SU-DHL-6 (cell line): ENCODE data around the gene TRRAP.

Experiments used
- H2AFZ ChIP-seq: fragments of 200-600 bp; sonication (generic); 2 replicates; pipeline ENCODE4 v1.6.1; 2014; ENCODE audit warnings: low read depth, mild to moderate bottlenecking, moderate library complexity, mixed read lengths, antibody characterized with exemption, low read length; ENCODE audit not compliant: severe bottlenecking
- H3F3A ChIP-seq: fragments of 200-600 bp; shearing (Covaris generic); 2 replicates; pipeline ENCODE4 v1.6.0; 2016; ENCODE audit warnings: antibody characterized with exemption, mild to moderate bottlenecking; ENCODE audit not compliant: insufficient read depth
- H3K27ac ChIP-seq: fragments of 200-600 bp; sonication (generic); 2 replicates; pipeline ENCODE4 v1.5.1; 2016; ENCODE audit warnings: low read depth, mild to moderate bottlenecking, low read length, moderate library complexity, mixed read lengths
- H3K27me3 ChIP-seq: fragments of 200-600 bp; sonication (generic), shearing (Covaris generic); 2 replicates; pipeline ENCODE4 v1.6.0; 2014; ENCODE audit warnings: mild to moderate bottlenecking, low read length
- H3K36me3 ChIP-seq: fragments of 200-600 bp; sonication (generic); 2 replicates; pipeline ENCODE4 v1.6.1; 2014; ENCODE audit warnings: mild to moderate bottlenecking, low read length, mixed read lengths
- H3K4me2 ChIP-seq: fragments of 300-600, 200-600 bp; shearing (Covaris generic), sonication (generic); 2 replicates; pipeline ENCODE4 v1.6.0; 2014; ENCODE audit warnings: low read length, low read depth, mild to moderate bottlenecking; ENCODE audit not compliant: poor library complexity, severe bottlenecking
- H3K4me3 ChIP-seq: fragments of 200-600 bp; sonication (generic); 2 replicates; pipeline ENCODE4 v1.5.1; 2014; ENCODE audit warnings: antibody characterized with exemption, low read length, mild to moderate bottlenecking, mixed read lengths; ENCODE audit not compliant: insufficient read depth, poor library complexity, severe bottlenecking
- H3K79me2 ChIP-seq: fragments of 200-600 bp; sonication (generic); 2 replicates; pipeline ENCODE4 v1.6.1; 2014; ENCODE audit warnings: mild to moderate bottlenecking, low read length, moderate library complexity; ENCODE audit not compliant: insufficient read depth
- H3K9ac ChIP-seq: fragments of 200-600 bp; sonication (generic); 2 replicates; pipeline ENCODE4 v1.7.0; 2014; ENCODE audit warnings: mild to moderate bottlenecking, low read length
- H3K9me2 ChIP-seq: fragments of 200-600 bp; sonication (generic); replicated peaks from 2 replicates; pipeline ENCODE4 v1.6.1; 2014; ENCODE audit warnings: low read length; ENCODE audit not compliant: insufficient read depth
- H3K9me3 ChIP-seq: fragments of 200-600 bp; sonication (generic); 2 replicates; pipeline ENCODE4 v1.6.1; 2014; ENCODE audit warnings: low read length, mixed read lengths; ENCODE audit not compliant: insufficient read depth
- H4K20me1 ChIP-seq: fragments of 200-600 bp; sonication (generic); 2 replicates; pipeline ENCODE4 v1.6.1; 2014; ENCODE audit warnings: low read depth, mild to moderate bottlenecking, antibody characterized with exemption, low read length, moderate library complexity, mixed read lengths
- EZH2phosphoT487 ChIP-seq: fragments of 200-600 bp; sonication (generic), shearing (Covaris generic); conservative IDR thresholded peaks from 2 replicates; pipeline ENCODE4 v1.6.1; 2018; ENCODE audit warnings: mild to moderate bottlenecking, antibody characterized with exemption, low read length, moderate library complexity, mixed read lengths
- TF ChIP-seq, protein P1 (sequence below): fragments of 200-600 bp; sonication (generic); IDR thresholded peaks from one replicate; pipeline ENCODE4 v1.5.1; 2017; ENCODE audit warnings: antibody characterized with exemption, mild to moderate bottlenecking, low read length, moderate library complexity; ENCODE audit not compliant: insufficient read depth, poor library complexity, severe bottlenecking

TRRAP gene

DNA sequence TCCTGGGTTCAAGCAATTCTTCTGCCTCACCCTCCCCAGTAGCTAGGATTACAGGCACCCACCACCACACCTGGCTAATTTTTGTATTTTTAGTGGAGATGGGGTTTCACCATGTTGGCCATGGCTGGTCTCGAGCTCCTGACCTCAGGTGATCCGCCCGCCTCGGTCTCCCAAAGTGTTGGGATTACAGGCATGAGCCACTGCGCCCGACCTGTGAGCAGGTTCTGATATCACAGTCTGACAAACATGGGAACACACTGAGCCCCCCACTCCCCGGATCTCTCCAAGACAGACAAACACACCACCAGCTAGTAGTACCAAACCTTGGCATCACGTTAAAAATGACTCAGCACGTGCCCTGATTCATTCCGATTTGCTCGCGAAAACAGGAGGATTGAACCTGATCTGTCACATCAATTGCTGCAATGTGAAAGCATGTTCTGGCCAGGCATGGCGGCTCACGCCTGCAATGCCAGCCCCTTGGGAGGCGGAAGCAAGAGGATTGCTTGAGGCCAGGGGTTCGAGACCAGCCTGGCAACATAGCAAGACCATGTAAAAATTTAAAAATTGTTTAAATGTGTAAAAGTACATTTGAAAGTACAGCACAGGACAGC lies 159.1 kb downstream of the TRRAP start:
- 0 out of 2 replicates have a peak, but pooled peaks cover 8% of the 10 kb centered on the region for H3K36me3 ChIP-seq
- no peak overlapping the region for H2AFZ ChIP-seq
- no peaks in the 10 kb centered on the region for H4K20me1 ChIP-seq
- no peak for TF ChIP-seq EZH2phosphoT487
- TF ChIP-seq, protein P1, sequence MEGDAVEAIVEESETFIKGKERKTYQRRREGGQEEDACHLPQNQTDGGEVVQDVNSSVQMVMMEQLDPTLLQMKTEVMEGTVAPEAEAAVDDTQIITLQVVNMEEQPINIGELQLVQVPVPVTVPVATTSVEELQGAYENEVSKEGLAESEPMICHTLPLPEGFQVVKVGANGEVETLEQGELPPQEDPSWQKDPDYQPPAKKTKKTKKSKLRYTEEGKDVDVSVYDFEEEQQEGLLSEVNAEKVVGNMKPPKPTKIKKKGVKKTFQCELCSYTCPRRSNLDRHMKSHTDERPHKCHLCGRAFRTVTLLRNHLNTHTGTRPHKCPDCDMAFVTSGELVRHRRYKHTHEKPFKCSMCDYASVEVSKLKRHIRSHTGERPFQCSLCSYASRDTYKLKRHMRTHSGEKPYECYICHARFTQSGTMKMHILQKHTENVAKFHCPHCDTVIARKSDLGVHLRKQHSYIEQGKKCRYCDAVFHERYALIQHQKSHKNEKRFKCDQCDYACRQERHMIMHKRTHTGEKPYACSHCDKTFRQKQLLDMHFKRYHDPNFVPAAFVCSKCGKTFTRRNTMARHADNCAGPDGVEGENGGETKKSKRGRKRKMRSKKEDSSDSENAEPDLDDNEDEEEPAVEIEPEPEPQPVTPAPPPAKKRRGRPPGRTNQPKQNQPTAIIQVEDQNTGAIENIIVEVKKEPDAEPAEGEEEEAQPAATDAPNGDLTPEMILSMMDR, result no peak
- H3K9me3 ChIP-seq, result no peaks in the 10 kb centered on the region
- no peaks in the 10 kb centered on the region for H3F3A ChIP-seq
- no peaks in the 10 kb centered on the region for H3K9me2 ChIP-seq
- no peaks in the 10 kb centered on the region for H3K79me2 ChIP-seq
- no peak overlapping the region for H3K4me3 ChIP-seq
- H3K27ac ChIP-seq, result no peak overlapping the region
- H3K27me3 ChIP-seq, result no peaks in the 10 kb centered on the region
- no peak overlapping the region for H3K4me2 ChIP-seq
- H3K9ac ChIP-seq, result no peak overlapping the region

DNA sequence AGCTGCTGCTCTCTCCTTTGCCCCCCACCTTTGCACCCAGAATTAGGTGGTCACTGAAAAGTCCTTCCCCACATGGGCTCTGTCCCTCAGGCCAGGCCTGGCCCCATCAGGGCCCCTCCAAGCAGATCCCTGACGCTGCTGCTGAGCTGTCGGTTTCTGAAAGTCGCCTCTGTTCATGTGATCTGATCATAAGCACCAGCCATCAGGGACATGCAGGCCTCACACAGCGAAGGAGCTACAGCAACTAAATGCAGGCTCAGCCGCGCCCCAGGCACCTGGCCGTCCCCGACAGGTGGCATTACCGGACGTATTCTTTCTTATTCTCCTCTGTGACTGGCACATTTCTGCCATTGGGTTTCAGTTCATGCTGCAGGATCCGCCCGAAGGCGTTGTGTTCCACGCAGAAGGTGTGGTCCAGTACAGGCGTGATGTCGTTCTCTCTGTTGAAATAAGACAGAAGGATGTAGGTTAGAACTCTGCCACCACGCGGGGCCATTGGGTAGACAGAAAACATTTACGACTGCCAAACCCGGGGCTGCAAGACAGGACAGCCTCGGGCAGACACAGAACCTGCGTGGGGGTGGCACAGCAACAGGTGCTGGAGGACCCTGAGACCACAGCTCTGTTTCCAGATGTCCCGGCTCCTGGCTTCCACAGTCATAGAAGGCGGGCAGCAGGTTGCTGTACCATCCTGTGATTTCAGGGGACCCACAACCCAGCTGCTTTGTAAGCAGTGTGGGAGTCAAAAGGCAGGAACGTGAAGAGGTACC lies 159.9 kb downstream of the TRRAP start:
- H3K9ac ChIP-seq, result no peak overlapping the region
- no peak overlapping the region for H2AFZ ChIP-seq
- H3F3A ChIP-seq, result no peaks in the 10 kb centered on the region
- 0 out of 2 replicates have a peak, but pooled peaks cover 8% of the 10 kb centered on the region for H3K36me3 ChIP-seq
- H3K27me3 ChIP-seq, result no peaks in the 10 kb centered on the region
- TF ChIP-seq, protein P1, result no peak
- TF ChIP-seq EZH2phosphoT487, result no peak
- no peaks in the 10 kb centered on the region for H3K79me2 ChIP-seq
- H3K9me3 ChIP-seq, result no peaks in the 10 kb centered on the region
- H4K20me1 ChIP-seq, result no peaks in the 10 kb centered on the region
- no peak overlapping the region for H3K4me3 ChIP-seq
- H3K4me2 ChIP-seq, result no peak overlapping the region
- H3K9me2 ChIP-seq, result no peaks in the 10 kb centered on the region
- H3K27ac ChIP-seq, result no peak overlapping the region

DNA sequence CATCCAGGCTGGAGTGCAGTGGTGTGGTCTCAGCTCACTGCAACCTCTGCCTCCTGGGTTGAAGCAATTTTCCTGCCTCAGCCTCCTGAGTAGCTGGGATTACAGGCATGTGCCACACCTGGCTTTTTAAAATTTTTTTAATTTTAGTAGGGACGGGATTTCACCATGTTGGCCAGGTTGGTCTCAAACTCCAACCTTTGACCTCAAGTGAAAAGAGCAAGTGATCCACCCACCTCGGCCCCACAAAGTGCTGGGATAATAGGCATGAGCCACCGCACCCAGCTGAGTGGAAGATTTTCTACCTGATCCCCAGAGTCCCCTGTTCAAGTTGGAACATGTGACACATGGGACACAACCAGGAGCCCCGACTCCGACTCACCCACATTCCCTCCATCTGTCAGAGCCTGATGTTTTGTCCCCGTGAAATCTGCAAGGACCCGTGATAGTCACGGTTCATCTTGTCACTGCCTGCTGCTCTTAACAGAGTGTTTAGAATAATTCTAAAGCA lies 161.1 kb downstream of the TRRAP start:
- Histone ChIP-seq H3K4me2 (no peak overlapping the region), H3K9me3 (no peaks in the 10 kb centered on the region), H3F3A (no peaks in the 10 kb centered on the region), H3K9me2 (no peaks in the 10 kb centered on the region), H3K27ac (no peak overlapping the region), H3K4me3 (no peak overlapping the region), H2AFZ (no peak overlapping the region), H4K20me1 (no peaks in the 10 kb centered on the region), H3K36me3 (0 out of 2 replicates have a peak, but pooled peaks cover 8% of the 10 kb centered on the region), H3K9ac (no peak overlapping the region), H3K27me3 (no peaks in the 10 kb centered on the region), H3K79me2 (no peaks in the 10 kb centered on the region)
- no peak for TF ChIP-seq EZH2phosphoT487
- TF ChIP-seq, protein P1, result no peak
